GM12892 (cell line): ENCODE measurements around the gene PACS1.

Experiments
- POLR2A ChIP-seq: IDR thresholded peaks from 2 replicates; pipeline ENCODE4 v1.6.1; 2011; ENCODE audit warnings: low read depth, low read length, control low read depth
- POLR2AphosphoS5 ChIP-seq: IDR thresholded peaks from 2 replicates; pipeline ENCODE4 v1.6.1; 2011; ENCODE audit warnings: low read depth, low read length, control low read depth
- TAF1 ChIP-seq: IDR thresholded peaks from 2 replicates; pipeline ENCODE4 v1.6.1; 2011; ENCODE audit warnings: low read depth, mild to moderate bottlenecking, control low read depth, low read length, borderline replicate concordance

DNA sequence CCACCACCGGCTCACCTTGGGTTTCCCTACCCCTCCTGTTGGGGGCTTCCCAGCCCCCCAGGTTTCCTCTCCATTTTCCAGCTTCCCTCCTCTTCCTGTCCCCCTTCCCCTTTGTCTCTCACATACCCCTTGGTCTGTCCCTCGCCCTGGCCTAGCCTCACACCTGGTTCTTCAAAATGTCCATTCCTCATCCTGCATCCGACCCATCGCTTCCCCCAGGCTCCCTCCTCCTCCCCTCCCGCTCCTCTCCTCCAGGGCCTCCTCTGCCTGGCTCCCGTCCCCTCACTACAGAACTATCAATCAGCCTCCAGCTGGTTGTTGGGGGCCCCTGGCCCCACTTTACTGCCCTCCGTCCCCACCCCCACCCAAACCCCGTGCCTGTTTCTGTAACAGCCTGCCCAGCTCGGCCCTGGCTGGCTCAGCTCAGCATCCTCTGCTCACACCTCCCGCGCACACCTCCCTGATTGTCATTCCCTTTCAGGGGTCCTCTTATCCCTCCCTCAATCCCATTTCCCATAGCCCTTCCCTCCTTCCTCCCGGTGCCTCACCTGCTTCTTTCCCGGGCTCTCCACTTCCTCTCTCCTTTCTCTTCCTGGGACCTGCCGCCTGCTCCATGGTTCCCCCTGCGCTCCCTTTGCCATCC, 209.1 kb downstream of the PACS1 start:
- TF ChIP-seq POLR2A (no peak), POLR2AphosphoS5 (no peak), TAF1 (no peak)
